Suprapubic skin (tissue), 4 donors: ENCODE measurements around the gene PEAR1. TPM values are rescaled to one million over a fixed set of nuclear protein-coding genes. Genes with fewer than 3 reads are reported as not detected.
A peak's percentile ranks its signal among the peaks of the same experiment; 100 is the strongest.

ENCODE experiments used
- DNase-seq, 2 donors: peaks; one replicate each; pipeline ENCODE4 v3.0.0-alpha.2; 2019; ENCODE audit warnings: low spot score in 2 of 2
- H3K27ac ChIP-seq: fragments of 200-600 bp; sonication (generic); one replicate; pipeline ENCODE4 v1.5.1; 2019
- H3K27me3 ChIP-seq: fragments of 200-600 bp; sonication (generic); one replicate; pipeline ENCODE4 v1.5.1; 2019
- H3K36me3 ChIP-seq: fragments of 200-600 bp; sonication (generic); one replicate; pipeline ENCODE4 v1.5.1; 2019
- H3K4me1 ChIP-seq: fragments of 200-600 bp; sonication (generic); one replicate; pipeline ENCODE4 v1.5.1; 2019
- H3K4me3 ChIP-seq: fragments of 200-600 bp; sonication (generic); one replicate; pipeline ENCODE4 v1.5.1; 2019; ENCODE audit warnings: mild to moderate bottlenecking
- H3K9me3 ChIP-seq: fragments of 200-600 bp; sonication (generic); one replicate; pipeline ENCODE4 v1.5.1; 2019
- EP300 ChIP-seq: sonication (generic); formaldehyde crosslinking; IDR thresholded peaks from one replicate; pipeline ENCODE4 v1.6.1; 2017; ENCODE audit warnings: antibody characterized with exemption
- POLR2A ChIP-seq, 2 donors: fragments of 450-650 bp; IDR thresholded peaks; one replicate each; pipeline ENCODE4 v1.6.1; 2017; ENCODE audit warnings: antibody characterized with exemption in 2 of 2, mild to moderate bottlenecking in 2 of 2, moderate library complexity in 2 of 2
- POLR2AphosphoS5 ChIP-seq, 3 donors: sonication (generic); formaldehyde crosslinking; IDR thresholded peaks; one replicate each; pipeline ENCODE4 v1.6.1; 2017; ENCODE audit warnings: antibody characterized with exemption in 3 of 3
- WGBS: methylation state at CpG from one replicate; pipeline ENCODE4 v1.1.5; 2018; 5-methylcytosine and 5-hydroxymethylcytosine counted together
- total RNA-seq, 4 donors: library from RNA; depleted of rRNA; stranded (reverse); fragments of >200 nt; gene quantifications; one replicate each; pipeline ENCODE4 v1.1.0, GENCODE V29; 2016
- TF ChIP-seq, protein P1 (sequence below), 2 donors: fragments of 200-600 bp in 1 of 2; fragments of 450-650 bp in 1 of 2; sonication (generic) in 1 of 2; IDR thresholded peaks; one replicate each; pipeline ENCODE4 v1.5.1; 2016 to 2019; ENCODE audit warnings: antibody characterized with exemption in 2 of 2, mild to moderate bottlenecking in 1 of 2, moderate library complexity in 1 of 2

The PEAR1 gene
- total RNA-seq, 4 donors from 2014 or later: 2.4 to 5.7 (median 3.8) TPM

DNA sequence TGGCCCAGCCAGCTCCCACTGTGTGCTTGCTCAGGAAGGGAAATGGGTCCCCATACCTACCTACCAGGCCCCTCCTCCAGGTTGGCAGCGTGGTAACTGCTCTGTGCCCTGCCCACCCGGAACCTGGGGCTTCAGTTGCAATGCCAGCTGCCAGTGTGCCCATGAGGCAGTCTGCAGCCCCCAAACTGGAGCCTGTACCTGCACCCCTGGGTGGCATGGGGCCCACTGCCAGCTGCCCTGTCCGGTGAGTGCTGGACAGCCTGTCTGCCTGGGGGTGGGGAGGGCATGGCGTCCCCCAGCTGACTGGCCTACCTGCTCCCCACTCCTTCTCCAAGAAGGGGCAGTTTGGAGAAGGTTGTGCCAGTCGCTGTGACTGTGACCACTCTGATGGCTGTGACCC is 16.2 kb downstream of the PEAR1 start:
- Histone ChIP-seq H3K27me3 (peaks cover 51% of the 10 kb centered on the region), H3K4me3 (no peak overlapping the region), H3K27ac (no peak overlapping the region), H3K4me1 (peaks cover 24% of the 10 kb centered on the region), H3K9me3 (no peaks in the 10 kb centered on the region), H3K36me3 (peaks cover 5% of the 10 kb centered on the region)
- WGBS: no CpG with 5 or more reads among the region's 5 CpGs
- TF ChIP-seq EP300: no peak
- TF ChIP-seq, protein P1, sequence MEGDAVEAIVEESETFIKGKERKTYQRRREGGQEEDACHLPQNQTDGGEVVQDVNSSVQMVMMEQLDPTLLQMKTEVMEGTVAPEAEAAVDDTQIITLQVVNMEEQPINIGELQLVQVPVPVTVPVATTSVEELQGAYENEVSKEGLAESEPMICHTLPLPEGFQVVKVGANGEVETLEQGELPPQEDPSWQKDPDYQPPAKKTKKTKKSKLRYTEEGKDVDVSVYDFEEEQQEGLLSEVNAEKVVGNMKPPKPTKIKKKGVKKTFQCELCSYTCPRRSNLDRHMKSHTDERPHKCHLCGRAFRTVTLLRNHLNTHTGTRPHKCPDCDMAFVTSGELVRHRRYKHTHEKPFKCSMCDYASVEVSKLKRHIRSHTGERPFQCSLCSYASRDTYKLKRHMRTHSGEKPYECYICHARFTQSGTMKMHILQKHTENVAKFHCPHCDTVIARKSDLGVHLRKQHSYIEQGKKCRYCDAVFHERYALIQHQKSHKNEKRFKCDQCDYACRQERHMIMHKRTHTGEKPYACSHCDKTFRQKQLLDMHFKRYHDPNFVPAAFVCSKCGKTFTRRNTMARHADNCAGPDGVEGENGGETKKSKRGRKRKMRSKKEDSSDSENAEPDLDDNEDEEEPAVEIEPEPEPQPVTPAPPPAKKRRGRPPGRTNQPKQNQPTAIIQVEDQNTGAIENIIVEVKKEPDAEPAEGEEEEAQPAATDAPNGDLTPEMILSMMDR (IDR thresholded peaks at IDR 0.05): no peak
- no peak for TF ChIP-seq POLR2AphosphoS5 (IDR thresholded peaks at IDR 0.05)
- TF ChIP-seq POLR2A (IDR thresholded peaks at IDR 0.05): no peak
- DNase-seq: no peak

DNA sequence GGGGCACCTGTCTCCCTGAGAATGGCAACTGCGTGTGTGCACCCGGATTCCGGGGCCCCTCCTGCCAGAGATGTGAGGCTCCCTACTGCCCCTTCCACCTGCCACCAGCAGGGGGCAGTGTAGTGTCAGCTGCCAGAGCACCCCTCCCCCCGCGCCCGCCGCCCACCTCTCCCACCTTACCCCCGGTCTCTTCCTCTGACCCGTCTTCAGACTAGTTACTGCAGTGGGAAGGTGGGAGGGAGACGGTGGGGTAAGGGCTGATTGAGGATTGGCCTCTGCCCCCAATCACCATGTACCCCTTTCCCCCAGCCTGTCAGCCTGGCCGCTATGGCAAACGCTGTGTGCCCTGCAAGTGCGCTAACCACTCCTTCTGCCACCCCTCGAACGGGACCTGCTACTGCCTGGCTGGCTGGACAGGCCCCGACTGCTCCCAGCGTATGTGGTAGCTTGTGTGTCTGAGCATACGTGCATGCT is 16.8 kb downstream of the PEAR1 start:
- Histone ChIP-seq H3K9me3 (no peaks in the 10 kb centered on the region), H3K4me3 (no peak overlapping the region), H3K4me1 (peaks cover 24% of the 10 kb centered on the region), H3K36me3 (peaks cover 6% of the 10 kb centered on the region), H3K27ac (no peak overlapping the region), H3K27me3 (peaks cover 51% of the 10 kb centered on the region)
- TF ChIP-seq, protein P1 (IDR thresholded peaks at IDR 0.05): peak in 1 of 2 donors; percentile 81
- TF ChIP-seq EP300 (no peak), POLR2AphosphoS5 (IDR thresholded peaks at IDR 0.05) (no peak), POLR2A (IDR thresholded peaks at IDR 0.05) (no peak)
- 62% methylated on average over 14 of the region's 18 CpGs for WGBS
- DNase-seq: no peak

GRCh38 chr1:156911577-156912298 is 18.2 kb downstream of the PEAR1 start:
- Histone ChIP-seq H3K4me3 (no peak overlapping the region), H3K9me3 (no peaks in the 10 kb centered on the region), H3K36me3 (peaks cover 6% of the 10 kb centered on the region), H3K4me1 (peaks cover 21% of the 10 kb centered on the region), H3K27me3 (peaks cover 46% of the 10 kb centered on the region), H3K27ac (no peak overlapping the region)
- TF ChIP-seq POLR2A (IDR thresholded peaks at IDR 0.05): no peak
- no peak for TF ChIP-seq POLR2AphosphoS5 (IDR thresholded peaks at IDR 0.05)
- TF ChIP-seq, protein P1 (IDR thresholded peaks at IDR 0.05): no peak
- no peak for TF ChIP-seq EP300
- no peak for DNase-seq
- 66% methylated on average over 6 of the region's 6 CpGs for WGBS

DNA sequence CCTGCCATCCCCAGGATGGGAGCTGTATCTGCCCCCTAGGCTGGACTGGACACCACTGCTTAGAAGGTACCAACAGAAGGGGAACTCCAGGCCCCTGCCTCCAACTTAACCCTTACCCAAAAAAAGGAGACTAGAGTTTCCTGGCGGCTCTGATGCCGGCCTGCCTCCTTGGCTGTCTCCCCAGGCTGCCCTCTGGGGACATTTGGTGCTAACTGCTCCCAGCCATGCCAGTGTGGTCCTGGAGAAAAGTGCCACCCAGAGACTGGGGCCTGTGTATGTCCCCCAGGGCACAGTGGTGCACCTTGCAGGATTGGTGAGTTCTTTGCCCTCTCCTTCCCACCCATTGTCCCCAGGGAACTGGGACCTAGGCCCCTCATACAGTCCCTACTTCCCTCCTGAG is 18.8 kb downstream of the PEAR1 start:
- Histone ChIP-seq H3K27me3 (peaks cover 48% of the 10 kb centered on the region), H3K4me1 (peaks cover 18% of the 10 kb centered on the region), H3K9me3 (no peaks in the 10 kb centered on the region), H3K4me3 (no peak overlapping the region), H3K27ac (no peak overlapping the region), H3K36me3 (peaks cover 6% of the 10 kb centered on the region)
- no CpG with 5 or more reads among the region's 2 CpGs for WGBS
- TF ChIP-seq, protein P1 (IDR thresholded peaks at IDR 0.05): no peak
- no peak for TF ChIP-seq POLR2AphosphoS5 (IDR thresholded peaks at IDR 0.05)
- no peak for TF ChIP-seq POLR2A (IDR thresholded peaks at IDR 0.05)
- no peak for TF ChIP-seq EP300
- no peak for DNase-seq

- Histone ChIP-seq H3K27me3 (peaks cover 46% of the 10 kb centered on the region), H3K36me3 (peaks cover 6% of the 10 kb centered on the region), H3K9me3 (no peaks in the 10 kb centered on the region), H3K4me1 (peaks cover 9% of the 10 kb centered on the region), H3K4me3 (no peak overlapping the region), H3K27ac (no peak overlapping the region)
- no peak for DNase-seq
- TF ChIP-seq, protein P1 (IDR thresholded peaks at IDR 0.05): no peak
- TF ChIP-seq EP300 (no peak), POLR2AphosphoS5 (IDR thresholded peaks at IDR 0.05) (no peak), POLR2A (IDR thresholded peaks at IDR 0.05) (no peak)
- WGBS: 60% methylated on average over 6 of the region's 24 CpGs
Measured at GRCh38 chr1:156912861-156913808, 19.6 kb downstream of the PEAR1 start.
